GM13977 (cell line): Measurements from ENCODE around the gene SLC22A15.

Experiments used
- DNase-seq: peaks from one replicate; pipeline ENCODE4 v3.0.0; 2012; ENCODE audit warnings: low spot score
- CTCF ChIP-seq: IDR thresholded peaks from 2 replicates; pipeline ENCODE4 v1.5.1; 2012; ENCODE audit warnings: mild to moderate bottlenecking, control low read depth; ENCODE audit not compliant: insufficient read depth; ENCODE audit errors: extremely low read depth, missing control alignments
- in situ Hi-C: fragments of 300-500 bp; cut with MboI; formaldehyde crosslinking; loops from one replicate; pipeline ENCODE4 v1.12.0; 2022; ENCODE audit warnings: low sequenced_read_pairs, low pct_unique_long_range_greater_than_20kb, mixed read lengths, inconsistent platforms; ENCODE audit not compliant: unreplicated experiment

Gene SLC22A15

GRCh38 chr1:115973154-115973553, 3.2 kb upstream of the SLC22A15 start:
- no peak for TF ChIP-seq CTCF
- in situ Hi-C loops = no loop called here
- DNase-seq = no peak

- in situ Hi-C loops = no loop called here
These were observed 698 bp upstream of the SLC22A15 start for GRCh38 chr1:115975569-115976061.

GRCh38 chr1:115976921-115977498, 697 bp downstream of the SLC22A15 start:
- in situ Hi-C loops = no loop called here
- DNase-seq = no peak
- TF ChIP-seq CTCF = no peak

More at GRCh38 chr1:115975569-115976061, 698 bp upstream of the SLC22A15 start:
- no peak for TF ChIP-seq CTCF
- no peak for DNase-seq

GRCh38 chr1:115977499-115978258, 1.4 kb downstream of the SLC22A15 start:
- no peak for TF ChIP-seq CTCF
- no peak for DNase-seq
- in situ Hi-C loops = no loop called here

- in situ Hi-C loops = no loop called here
- no peak for DNase-seq
- no peak for TF ChIP-seq CTCF
These were observed 2.1 kb downstream of the SLC22A15 start for GRCh38 chr1:115978292-115978941.

GRCh38 chr1:115980156-115980555, 3.8 kb downstream of the SLC22A15 start:
- no peak for TF ChIP-seq CTCF
- no peak for DNase-seq
- in situ Hi-C loops = loop anchor here (10.0 kb wide), 1 partner anchor 175 kb away; no protein-coding TSS in a partner anchor
